GM15510 (cell line): ENCODE data around the gene IL1RL1.

ENCODE experiments used
- POLR2A ChIP-seq: IDR thresholded peaks from 3 replicates; pipeline ENCODE4 v1.6.1; 2011; ENCODE audit warnings: borderline replicate concordance; ENCODE audit not compliant: insufficient read length; ENCODE audit errors: extremely low read depth

IL1RL1 gene

DNA sequence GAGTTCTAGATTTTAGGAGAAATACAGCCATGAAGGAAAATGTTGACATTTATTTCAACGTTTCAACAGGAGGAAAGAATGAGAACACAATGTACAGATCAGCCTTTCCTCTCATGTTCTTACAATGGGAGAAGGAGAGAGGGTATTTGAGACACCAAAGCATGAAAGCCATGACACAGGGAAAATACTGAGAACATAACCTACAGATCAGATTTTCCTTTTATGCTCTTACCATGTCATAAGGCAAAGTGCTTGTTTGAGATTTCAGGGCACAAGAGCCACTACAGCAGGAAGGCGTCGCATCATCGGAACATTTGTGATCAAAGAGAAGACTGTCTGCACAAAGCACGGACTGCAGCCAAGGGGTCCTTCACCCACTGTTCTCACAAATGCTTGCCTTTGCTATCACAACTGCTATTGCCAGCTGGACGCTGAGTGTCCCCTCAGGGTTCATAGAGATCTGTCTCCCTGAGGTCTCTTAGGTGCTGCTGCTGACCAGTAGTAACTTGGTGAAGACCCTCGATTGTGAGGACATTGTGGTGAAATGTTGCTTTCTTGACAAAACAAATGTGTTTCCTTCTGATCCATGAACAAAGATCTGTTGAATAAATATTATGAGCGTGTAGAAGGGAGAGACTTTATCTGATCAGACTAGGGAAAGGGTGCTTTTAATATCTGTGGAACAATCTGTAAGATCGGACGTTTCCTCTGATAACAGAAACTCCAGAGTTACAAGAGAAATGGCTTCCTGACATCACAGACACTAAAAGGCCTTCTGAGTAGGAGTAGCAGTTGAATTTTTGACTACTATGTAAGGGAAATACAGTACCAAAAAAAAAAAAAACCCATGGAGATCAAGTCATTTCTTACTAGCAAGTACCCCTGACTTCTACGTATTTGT is 6.4 kb upstream of the IL1RL1 start:
- no peak for TF ChIP-seq POLR2A

DNA sequence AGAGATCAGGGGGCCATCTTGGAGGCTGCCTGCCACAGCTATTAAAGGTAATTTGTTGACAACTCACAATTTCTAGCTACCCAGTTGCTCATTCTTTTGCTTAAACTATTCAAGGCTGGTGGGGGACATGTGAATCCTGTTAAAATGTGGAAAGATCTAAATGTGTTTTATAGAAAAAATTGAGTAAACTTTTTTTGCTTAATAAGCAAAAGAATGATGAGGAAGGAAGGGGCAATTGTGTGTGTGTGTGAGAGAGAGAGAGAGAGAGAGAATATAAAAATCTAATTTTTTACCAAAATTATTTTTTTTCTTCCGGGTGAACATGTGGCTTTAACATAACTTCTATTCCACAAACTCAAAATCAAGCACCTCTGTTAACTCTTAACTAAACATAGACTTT is 5.2 kb upstream of the IL1RL1 start:
- TF ChIP-seq POLR2A: no peak

DNA sequence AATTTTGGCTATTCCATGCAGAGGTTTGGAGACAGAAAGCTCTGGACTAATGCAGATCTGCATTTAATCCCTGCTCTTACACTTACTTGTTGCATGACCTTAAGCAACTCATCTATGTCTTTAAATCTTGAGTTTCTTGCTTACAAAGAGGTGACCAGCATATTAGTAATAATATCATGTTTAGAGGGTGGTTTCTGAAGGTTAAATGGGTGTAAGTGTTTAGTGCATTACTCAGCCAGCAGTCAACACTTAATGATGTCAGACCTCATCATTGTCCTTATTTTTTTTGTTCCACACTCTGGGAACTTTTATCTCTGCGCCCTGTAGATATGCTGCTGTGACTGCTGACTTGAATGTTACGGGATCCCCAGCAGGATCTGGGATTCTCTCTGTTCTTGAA is 1.7 kb downstream of the IL1RL1 start:
- TF ChIP-seq POLR2A: no peak

GRCh38 chr2:102313471-102313870 is 2.1 kb downstream of the IL1RL1 start:
- TF ChIP-seq POLR2A: no peak

- TF ChIP-seq POLR2A: no peak
These were observed 2.6 kb downstream of the IL1RL1 start for GRCh38 chr2:102313950-102314349.

DNA sequence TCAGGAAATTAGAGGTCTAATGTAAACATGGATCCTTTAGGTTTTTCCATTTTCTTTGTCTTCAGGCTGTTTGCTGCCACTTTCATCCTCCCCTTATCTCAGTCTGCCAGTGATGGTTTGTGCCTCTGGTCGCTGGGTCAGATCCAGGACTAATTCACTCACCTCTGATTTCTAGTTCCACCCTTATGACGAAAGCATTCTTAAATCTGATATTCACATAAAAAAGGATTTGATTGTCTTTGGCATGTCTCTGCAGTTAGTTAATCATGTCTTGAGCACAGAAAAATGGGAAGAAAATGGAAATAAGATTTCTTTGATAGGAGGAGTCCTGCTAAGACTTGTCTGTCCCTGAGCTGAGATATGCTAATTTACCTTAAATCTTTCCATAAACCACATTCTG is 4.6 kb downstream of the IL1RL1 start:
- no peak for TF ChIP-seq POLR2A

DNA sequence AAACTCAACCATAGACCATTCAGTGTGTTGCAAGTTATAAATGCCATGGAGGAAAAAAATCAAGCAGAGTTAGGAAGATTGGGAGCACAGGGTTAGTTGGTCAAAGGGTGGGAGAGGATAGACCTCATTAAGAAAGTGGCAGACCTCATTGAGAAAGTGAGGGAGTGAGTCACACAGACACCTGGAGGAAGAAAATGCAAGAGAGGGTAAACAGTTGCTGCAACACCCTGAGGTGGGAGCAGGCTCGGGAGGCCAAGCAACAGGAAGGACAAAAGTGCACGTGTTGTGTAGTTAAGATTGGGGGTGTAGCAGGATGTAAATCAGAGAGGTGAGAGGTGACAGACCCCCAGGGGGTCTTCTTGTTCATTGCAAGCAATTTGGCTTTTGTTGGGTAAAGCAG is 6.4 kb downstream of the IL1RL1 start:
- no peak for TF ChIP-seq POLR2A

DNA sequence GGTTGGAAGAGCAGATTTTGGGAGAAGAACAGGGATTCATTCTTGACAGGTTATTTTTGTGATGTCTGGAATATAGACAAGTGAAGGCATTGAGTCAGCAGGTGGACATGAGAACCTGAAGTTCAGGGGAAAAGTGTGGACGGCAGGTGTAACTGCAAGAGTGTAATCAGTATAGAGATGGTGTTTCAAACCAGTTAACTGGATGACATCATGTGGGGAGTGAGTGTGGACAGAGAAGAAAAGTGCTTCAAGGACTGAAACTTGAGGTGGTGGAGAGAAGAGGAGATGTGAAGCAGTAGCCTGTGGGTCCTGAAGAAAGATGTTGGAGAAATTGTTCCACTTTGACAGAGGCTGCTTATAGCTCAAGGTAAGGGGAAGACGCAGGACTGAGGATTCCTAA is 7.1 kb downstream of the IL1RL1 start:
- TF ChIP-seq POLR2A: no peak

GRCh38 chr2:102321941-102322719 is 10.8 kb downstream of the IL1RL1 start:
- TF ChIP-seq POLR2A: no peak

DNA sequence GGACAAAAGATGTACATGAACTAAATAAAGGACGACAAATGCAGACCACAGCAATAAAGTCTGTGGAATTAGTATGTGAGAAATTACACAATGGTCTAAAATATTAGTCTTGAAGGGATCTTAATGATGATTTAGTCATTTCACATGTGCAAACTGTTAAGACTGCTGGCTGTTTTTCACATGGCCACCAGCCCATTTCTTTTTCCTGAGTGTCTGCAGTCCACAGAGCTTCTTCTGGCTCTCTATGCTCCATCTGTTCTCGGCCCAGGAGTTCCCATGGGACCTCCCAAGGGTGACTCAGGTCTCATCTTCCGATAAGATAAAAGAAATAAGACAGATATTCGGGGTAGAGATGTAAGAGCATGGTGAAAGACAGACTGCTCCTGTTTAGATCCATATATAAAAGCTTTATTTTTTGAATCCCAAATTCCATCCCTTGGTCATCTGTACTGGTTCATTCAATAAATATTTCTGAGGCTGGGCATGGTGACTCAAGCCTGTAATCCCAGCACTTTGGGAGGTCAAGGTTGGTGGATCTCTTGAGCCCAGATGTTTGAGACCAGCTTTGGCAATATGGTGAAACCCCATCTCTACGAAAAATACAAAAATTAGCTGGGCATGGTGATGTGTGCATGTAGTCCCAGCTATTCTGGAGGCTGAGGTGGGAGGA is 20.1 kb downstream of the IL1RL1 start:
- no peak for TF ChIP-seq POLR2A

DNA sequence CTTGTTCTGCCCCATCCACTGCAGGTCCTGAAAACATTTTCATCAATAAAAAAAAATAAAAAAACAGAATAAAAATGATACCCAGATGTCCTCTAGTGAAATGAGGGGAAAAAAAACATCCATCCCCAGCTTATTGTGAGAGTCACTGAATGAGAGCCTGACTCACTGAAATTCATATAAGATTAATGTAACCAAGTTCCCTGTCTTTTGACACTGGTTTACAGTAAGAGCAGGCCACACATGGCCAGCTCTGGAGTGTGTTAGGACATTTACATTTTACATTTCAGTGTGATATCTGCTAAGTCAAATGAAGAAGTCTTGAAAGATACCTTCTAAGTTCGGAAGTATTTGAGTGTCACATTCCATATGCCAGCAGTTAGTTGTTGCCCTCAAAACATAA is 23.1 kb downstream of the IL1RL1 start:
- no peak for TF ChIP-seq POLR2A

GRCh38 chr2:102335871-102336366 is 24.6 kb downstream of the IL1RL1 start:
- TF ChIP-seq POLR2A: no peak

- TF ChIP-seq POLR2A: no peak
These were observed 25.2 kb downstream of the IL1RL1 start for GRCh38 chr2:102336502-102336945.

DNA sequence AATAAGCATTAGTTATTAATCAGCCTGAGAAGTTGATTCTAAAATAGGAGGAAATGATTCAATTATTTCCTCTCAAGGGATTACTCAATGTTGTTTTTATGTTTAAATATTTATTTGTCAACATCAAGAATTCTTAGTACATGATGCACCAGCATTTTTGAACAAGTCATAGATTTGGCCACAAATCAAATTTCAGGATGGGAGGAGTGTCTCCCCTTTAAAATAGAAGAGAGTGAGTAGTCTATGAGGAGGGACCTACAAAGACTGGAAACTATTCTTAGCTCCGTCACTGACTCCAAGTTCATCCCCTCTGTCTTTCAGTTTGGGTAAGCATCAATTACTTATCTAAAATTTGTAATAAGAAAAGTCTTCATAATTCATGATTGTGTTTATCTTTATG is 25.6 kb downstream of the IL1RL1 start:
- TF ChIP-seq POLR2A: no peak
